Right ventricle myocardium inferior (tissue), 1 donor: ENCODE measurements around the gene NHERF1. TPM values are rescaled to one million over a fixed set of nuclear protein-coding genes. Genes with fewer than 3 reads are reported as not detected.
A peak's percentile ranks its signal among the peaks of the same experiment; 100 is the strongest.

Experiments
- ATAC-seq: fragments of 200-7000 bp; cut with Tn5 transposase; one replicate; pipeline ENCODE4 v1.9.1; 2020; ENCODE audit warnings: mild to moderate bottlenecking, moderate library complexity
- DNase-seq: peaks from one replicate; pipeline ENCODE4 v3.0.0; 2021; ENCODE audit errors: missing footprints
- intact Hi-C: fragments of 100-400 bp; cut with DNase I; formaldehyde crosslinking; loops from one replicate; pipeline ENCODE4 v1.11.0; 2022
- total RNA-seq: library from RNA; stranded (reverse); fragmentation: NEBNext Ultra II Directional; extraction: Animal tissue kit (Norgen Biotek cat#: 25700); gene quantifications from one replicate; pipeline ENCODE4 v1.2.1, GENCODE V29; 2021
- donor health status: DM: no; HTN: yes; CAD: no; lungs with severe emphysema.

The NHERF1 gene
- total RNA-seq, 1 donor from 2014 or later = 15.9 TPM

- ATAC-seq = no peak
- DNase-seq = no peak
- intact Hi-C loops = no loop called here
Measured at GRCh38 chr17:74795327-74796020, 47.0 kb downstream of the NHERF1 start.

- no peak for ATAC-seq
- intact Hi-C loops = no loop called here
- DNase-seq = no peak
Measured at GRCh38 chr17:74796211-74796610, 47.8 kb downstream of the NHERF1 start.

- DNase-seq (no peak), ATAC-seq (no peak)
- intact Hi-C loops = no loop called here
Measured at GRCh38 chr17:74796866-74797265, 48.4 kb downstream of the NHERF1 start.

- ATAC-seq (no peak), DNase-seq (no peak)
- intact Hi-C loops = no loop called here
Measured at GRCh38 chr17:74797824-74798223, 49.4 kb downstream of the NHERF1 start.

GRCh38 chr17:74798239-74798707 lies 49.8 kb downstream of the NHERF1 start:
- intact Hi-C loops = no loop called here
- ATAC-seq (no peak), DNase-seq (no peak)

- DNase-seq = no peak
- no peak for ATAC-seq
- intact Hi-C loops = no loop called here
Measured at GRCh38 chr17:74799097-74799496, 50.7 kb downstream of the NHERF1 start.

GRCh38 chr17:74800531-74800930 lies 52.1 kb downstream of the NHERF1 start:
- DNase-seq = no peak
- intact Hi-C loops = no loop called here
- ATAC-seq = no peak

- no peak for ATAC-seq
- no peak for DNase-seq
- intact Hi-C loops = no loop called here
Measured at GRCh38 chr17:74801896-74802295, 53.5 kb downstream of the NHERF1 start.

- ATAC-seq (no peak), DNase-seq (no peak)
- intact Hi-C loops = no loop called here
Measured at GRCh38 chr17:74803388-74803930, 55.0 kb downstream of the NHERF1 start.

- intact Hi-C loops = no loop called here
Measured at GRCh38 chr17:74803971-74804370, 55.5 kb downstream of the NHERF1 start.

GRCh38 chr17:74804683-74805082 lies 56.3 kb downstream of the NHERF1 start:
- intact Hi-C loops = no loop called here
- ATAC-seq (no peak), DNase-seq (no peak)

More at GRCh38 chr17:74803971-74804370, 55.5 kb downstream of the NHERF1 start:
- ATAC-seq (no peak), DNase-seq (no peak)

- intact Hi-C loops = no loop called here
- ATAC-seq (peak; percentile 72), DNase-seq (no peak)
Measured at GRCh38 chr17:74805591-74805991, 57.2 kb downstream of the NHERF1 start.

- no peak for ATAC-seq
- intact Hi-C loops = no loop called here
- no peak for DNase-seq
Measured at GRCh38 chr17:74806334-74806733, 57.9 kb downstream of the NHERF1 start.

- DNase-seq (peak; percentile 58), ATAC-seq (no peak)
- intact Hi-C loops = no loop called here
Measured at GRCh38 chr17:74807441-74807840, 59.0 kb downstream of the NHERF1 start.

GRCh38 chr17:74807925-74808324 lies 59.5 kb downstream of the NHERF1 start:
- DNase-seq = peak; percentile 34
- intact Hi-C loops = no loop called here
- no peak for ATAC-seq

GRCh38 chr17:74808714-74809430 lies 60.4 kb downstream of the NHERF1 start:
- DNase-seq (peak; percentile 66), ATAC-seq (no peak)
- intact Hi-C loops = no loop called here

GRCh38 chr17:74810699-74811485 lies 62.5 kb downstream of the NHERF1 start:
- ATAC-seq (peak; percentile 17), DNase-seq (no peak)
- intact Hi-C loops = no loop called here

- intact Hi-C loops = no loop called here
- DNase-seq (no peak), ATAC-seq (peak; percentile 87)
Measured at GRCh38 chr17:74812109-74813009, 63.9 kb downstream of the NHERF1 start.
